HUDEP-2 (cell line): ENCODE results near the gene CORO1A.
"Not testable (repeated sequence)": the region's sequence is repeated elsewhere in the genome, so short reads cannot be mapped to it uniquely, and the experiment has no call there.

Experiments used
- DNase-seq, 76 experiments: peaks; one replicate each; lab custom pipeline; 2025; ENCODE audit not compliant: unreplicated experiment in 76 of 76; lab: John Stamatoyannopoulos, UW

CORO1A gene

DNA sequence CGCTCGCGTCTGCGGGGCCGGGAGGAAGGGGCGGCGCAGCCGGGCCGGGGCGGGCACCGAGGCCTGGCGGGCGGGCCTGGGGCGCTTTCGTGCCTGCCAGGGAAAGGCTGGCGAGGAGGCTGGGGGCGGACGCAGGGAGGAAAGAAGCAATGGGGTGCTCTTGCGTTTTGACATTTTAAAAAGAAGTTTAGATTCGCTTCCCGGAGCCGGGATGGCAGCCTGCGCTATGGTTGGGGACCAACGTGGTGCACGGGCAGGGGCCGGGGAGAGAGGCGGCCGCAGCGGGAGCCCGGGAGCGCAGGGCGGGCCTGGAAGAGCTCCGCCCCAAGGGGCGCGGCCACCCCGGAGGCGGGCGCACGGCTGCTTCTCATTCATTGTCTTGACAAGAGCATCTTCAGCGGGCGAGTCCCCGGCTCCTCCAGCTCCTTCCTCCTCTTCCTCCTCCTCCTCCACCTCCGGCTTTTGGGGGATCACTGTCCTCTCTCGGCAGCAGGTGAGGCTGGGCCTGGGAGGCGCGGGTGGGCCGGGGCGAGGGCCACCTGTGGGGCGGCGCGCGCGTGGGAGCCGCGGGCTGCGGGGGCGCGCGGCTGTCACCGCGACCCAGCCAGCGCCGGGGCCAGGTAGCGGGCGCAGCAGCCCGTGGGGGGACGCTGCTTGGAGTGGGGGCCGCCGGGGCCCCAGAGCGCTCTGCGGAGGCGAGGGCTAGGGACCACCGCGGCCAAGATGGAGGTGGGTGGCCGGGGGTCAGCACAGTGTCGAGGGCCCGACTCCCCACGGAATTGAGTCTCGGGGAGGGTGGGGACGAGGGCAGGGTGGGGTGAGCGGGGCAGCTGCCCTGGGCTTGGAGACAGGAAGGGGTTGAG lies at the start of gene CORO1A:
CORO1A (plus strand) TSS at position 370 of the 863 bp plus-strand sequence. CDS start 1,608 bp downstream, outside the sequence.
- peak in 60 of 76 experiments; percentile 3 to 69 (median 48) for DNase-seq

DNA sequence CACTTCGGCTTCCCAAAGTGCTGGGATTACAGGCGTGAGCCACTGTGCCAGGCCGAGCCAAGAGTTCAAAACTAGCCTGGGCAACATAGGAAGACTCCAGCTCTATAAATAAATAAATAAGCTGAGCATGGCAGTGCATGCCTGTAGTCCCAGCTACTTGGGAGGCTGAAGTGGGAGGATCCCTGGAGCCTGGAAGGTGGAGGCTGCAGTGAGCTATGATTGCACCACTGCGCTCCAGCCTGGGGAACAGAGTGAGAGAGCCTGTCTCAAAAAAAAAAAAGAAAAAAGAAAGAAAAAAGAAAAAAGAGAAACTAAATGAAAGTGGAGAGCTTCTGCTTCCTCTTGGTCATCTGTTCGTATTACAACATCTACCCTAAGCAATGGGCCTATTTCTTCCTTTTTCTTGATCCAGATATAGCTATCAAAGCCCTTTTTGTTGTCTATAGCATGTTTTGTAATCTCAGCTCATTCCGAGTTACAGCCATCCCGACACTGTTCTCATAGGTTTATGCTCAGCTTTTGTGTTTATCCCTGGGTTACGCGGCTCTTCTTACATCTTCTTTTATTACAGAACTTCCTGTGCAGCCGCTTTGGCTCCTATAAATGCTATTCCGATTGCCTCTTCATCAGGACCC lies 46.3 kb upstream of the CORO1A start:
- DNase-seq = no peak

DNA sequence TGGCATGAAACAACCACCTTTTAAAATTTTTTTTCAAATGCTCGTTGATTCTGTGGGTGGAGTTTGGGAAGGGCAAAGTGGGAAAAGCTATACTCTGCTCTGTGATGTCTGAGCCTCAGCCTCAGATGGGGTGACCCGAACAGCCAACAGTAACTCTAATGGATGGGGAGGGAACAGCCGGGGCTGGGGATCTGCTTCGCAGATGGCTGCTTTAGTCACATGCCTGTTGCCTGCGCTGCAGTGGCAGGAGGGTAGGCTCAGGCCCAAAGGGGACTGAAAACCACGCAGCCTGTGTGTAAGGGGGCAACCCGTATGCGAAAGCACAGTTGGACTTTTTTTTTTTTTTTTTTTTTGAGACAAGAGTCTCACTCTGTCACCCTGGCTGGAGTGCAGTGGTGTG lies 45.5 kb upstream of the CORO1A start:
- no peak for DNase-seq

DNA sequence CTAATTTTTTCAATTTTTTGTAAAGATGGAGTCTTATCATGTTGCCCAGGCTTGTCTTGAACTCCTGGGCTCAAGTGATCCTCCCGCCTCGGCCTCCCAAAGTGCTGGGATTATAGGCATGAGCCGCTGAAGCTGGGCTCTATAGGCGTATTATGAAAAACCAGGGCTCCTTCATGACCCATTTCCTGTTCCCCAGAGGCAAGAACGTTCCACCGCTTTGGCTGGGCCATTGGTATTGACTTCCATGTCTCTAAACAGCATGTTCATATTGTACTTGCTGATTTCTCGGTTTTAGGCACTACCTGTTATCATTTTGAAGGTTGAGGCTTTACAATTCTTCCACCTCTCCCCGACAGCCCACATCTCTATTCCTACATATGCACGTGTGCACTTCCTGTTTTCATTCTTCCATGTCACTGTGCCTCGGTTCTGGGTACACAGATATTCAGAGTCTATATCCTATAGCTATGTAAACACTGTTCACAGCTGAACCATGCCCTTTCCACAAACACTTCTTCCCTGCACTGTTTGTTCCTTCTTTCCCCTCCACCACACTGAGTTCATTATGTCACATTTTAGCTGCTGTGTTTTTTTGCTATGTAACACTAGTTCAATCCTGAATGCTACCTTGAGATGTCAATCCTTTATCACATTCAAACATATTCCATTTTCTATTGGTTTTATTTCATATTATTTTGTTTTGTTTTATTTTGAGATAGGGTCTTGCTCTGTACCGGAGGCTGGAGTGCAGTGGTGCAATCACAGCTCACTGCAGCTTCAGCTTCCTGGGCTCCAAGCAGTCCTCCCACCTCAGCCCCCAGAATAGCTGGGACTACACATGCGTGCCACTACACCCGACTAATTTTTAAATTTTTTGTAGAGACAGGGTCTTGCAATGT lies 43.6 kb upstream of the CORO1A start:
- no peak for DNase-seq

DNA sequence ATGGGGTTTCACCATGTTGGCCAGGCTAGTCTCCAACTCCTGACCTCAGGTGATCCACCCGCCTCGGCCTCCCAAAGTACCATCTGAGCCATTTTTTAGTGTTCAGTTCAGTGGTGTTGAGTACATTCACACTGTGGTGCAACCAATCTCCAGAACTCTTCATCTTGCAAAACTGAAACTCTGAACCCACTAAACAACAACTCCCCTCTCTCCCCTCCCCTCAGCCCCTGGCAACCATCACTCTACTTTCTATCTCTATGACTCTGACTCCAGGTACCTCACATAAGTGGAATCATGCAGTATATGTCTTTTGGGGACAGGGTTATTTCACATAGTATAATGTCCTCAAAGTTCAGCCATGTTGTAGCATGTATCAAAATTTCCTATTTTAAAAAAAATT lies 41.7 kb upstream of the CORO1A start:
- no peak for DNase-seq

DNA sequence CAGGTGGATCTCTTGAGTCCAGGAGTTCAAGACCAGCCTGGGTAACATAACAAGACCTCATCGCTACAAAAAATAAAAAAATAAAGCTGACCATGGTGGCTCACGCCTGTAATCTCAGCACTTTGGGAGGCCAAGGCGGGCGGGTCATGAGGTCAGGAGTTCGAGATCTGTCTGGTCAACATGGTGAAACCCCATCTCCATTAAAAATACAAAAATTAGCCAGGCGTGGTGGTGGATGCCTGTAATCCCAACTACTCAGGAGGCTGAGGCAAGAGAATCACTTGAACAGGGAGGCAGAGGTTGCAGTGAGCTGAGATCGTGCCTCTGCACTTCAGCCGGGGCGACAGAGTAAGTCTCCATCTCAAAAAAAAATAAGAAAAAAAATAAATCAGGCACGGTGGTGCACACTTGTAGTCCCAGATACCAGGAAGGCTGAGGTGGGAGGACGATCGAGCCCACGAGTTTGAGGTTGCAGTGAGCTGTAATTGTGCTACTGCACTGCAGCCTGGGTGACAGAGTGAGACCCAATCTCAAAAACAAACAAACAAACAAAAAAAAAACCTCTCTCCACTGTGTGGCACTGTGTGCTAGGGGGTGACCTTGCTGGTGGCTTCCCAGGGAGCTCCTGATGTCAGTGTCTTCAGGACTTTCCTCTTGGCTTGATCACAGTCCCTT lies 40.6 kb upstream of the CORO1A start:
- DNase-seq = peak in 16 of 76 experiments; percentile 1 to 26 (median 9)

DNA sequence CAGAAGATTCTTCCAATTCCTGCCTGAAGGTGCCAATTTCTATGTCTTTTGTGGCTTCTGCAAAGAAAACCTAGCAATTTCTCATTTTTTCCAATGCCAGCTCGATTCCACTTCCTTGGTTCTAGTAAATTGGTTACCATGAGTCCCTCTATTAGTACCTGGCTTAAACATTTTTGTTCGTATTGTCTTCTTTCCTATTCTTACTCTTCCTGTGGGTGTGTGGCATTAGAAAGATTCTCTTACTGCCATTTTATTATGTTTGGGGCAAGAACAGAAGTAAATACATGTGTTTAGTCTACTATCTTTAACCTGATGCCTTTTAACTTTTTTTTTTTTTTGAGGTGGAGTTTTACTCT lies 40.1 kb upstream of the CORO1A start:
- no peak for DNase-seq

DNA sequence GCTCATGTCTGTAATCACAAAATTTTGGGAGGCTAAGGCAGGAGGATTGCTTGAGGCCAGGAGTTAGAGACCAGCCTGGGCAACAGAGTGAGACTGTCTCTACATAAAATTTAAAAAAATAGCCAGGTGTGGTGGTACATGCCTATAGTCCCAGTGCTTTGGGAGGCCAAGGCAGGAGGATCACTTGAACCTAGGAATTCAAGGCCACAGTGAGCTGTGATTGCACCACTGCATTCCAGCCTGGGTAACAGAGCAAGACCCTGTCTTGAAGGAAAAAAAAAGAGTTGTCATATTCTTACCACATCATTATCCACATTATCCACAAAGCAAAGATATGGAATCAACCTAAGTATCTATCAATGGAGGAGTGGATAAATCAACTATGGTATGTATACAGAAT lies 39.4 kb upstream of the CORO1A start:
- DNase-seq = no peak

DNA sequence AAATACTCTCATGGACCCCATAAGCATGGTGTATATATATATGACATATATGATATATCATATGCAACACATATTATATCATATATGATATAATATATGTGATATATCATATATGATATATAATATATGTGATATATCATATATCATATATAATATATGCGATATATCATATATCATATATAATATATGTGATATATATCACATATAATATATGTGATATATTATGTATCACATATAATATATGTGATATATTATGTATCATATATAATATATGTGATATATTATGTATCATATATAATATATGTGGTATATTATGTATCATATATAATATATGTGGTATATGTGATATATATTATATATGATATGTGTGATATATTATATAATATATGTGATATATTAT lies 38.5 kb upstream of the CORO1A start:
- DNase-seq = no peak

DNA sequence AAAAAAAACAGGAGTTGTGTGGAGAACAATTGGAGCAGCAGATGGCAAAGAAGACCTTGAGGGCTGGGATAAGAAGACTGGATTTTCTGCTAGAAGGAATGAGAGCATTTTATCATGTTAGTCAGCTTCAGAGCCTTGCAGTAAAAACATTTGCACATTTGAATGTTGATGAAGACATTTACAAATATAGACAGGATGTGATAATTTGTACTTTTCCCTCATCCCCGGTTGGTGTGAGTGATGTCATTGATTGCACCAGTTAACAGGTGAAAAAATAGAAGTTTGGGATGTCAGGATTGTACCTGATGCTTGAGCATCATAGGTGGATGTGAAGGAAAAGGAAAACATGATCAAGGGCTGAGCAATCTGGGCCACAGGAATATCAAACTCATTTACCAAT lies 37.7 kb upstream of the CORO1A start:
- no peak for DNase-seq

DNA sequence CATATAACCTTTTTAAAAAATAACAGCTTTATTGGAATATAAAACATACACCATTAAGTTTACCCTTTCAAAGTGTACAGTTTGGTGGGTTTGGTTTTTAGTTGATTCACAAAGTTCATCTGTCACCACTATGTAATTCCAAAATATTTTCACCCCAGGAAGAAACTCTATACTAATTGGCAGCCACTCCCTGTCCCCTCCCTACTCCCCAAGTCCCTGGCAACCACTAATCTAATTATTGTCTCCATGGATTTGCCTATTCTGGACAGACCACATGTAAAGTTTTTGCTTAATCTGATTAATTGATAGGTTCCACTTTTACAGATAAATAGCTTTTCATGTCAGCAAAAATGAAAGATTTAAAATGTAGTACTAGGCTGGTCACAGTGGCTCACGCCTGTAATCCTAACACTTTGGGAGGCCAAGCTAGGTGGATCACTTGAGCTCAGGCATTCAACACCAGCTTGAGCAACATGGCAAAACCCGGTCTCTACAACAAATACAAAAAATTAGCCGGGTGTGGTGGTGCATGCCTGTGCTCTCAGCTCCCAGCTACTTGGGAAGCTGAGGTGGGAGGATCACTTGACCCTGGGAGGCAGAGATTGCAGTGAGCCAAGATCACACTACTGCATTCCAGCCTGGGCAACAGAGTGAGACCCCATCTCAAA lies 35.4 kb upstream of the CORO1A start:
- DNase-seq = no peak

DNA sequence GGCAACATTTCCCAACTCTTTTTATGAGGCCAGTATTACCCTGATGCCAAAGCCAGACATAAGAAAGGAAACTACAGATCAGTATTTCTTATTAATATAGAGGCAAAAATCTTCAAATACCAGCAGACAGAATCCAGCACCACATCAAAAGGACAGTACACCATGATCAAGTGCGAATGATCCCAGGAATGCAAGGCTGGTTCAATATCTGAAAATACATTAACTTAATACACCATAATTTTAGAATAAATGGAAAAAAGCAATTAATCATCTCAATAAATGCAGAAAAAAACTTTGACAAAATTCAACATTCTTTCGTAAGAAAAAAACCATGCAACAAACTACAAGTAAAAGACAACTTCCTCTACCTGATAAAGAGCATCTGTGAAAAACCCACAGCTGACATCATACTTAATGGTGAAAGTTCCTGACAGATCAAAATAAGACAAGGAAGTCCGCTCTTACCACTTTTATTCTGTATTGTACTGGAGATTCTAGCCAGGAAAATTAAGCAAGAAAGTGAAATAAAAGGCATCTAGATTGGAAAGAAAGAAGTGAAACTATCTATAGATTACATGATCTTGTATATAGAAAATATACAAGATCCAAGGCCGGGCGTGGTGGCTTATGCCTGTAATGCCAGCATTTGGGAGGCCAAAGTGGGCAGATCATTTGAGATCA lies 34.0 kb upstream of the CORO1A start:
- DNase-seq = no peak

DNA sequence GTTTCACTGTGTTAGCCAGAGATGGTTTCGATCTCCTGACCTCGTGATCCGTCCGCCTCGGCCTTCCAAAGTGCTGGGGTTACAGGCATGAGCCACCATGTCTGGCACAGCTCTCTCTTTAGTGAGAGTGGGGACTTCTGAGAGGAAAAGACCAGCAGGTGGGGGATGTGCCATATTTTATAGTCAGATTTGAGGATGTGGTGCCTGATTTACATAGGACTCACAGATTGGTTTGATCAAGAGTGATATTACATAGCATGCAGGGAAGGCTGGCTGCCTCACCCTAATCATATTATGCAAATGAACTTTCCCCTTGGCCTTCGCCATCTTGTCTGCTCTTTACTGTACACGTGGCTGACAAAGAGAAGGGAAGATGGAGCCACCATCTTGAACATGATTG lies 32.3 kb upstream of the CORO1A start:
- DNase-seq = no peak

DNA sequence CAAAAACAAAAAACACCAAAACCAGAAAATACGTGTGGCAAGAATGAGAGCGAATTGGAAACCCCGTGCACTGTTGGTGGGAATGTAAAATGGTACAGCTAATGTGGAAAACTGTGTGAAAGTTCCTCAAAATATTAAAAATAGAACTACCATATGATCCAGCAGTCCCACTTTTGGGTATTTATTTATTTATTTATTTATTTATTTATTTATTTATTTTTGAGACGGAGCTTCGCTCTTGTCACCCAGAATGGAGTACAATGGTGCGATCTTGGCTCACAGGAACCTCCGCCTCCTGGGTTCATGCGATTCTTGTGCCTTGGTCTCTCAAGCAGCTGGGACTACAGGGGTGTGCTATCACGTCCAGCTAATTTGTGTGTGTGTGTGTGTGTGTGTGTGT lies 30.9 kb upstream of the CORO1A start:
- DNase-seq = no peak

DNA sequence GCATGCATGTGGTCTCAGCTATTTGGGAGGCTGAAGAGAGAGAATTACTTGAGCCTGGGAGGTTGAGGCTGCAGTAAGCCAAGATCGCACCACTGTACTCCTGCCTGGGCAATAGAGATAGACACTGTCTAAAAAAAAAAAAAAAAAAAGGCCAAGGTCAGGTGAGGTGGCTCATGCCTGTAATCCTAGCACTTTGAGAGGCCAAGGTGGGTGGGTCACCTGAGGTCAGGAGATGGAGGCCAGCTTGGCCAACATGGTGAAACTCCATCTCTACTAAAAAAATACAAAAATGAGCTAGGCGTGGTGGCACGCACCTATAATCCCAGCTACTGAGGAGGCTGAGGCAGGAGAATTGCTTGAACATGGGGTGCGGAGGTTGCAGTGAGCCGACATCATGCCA lies 28.2 kb upstream of the CORO1A start:
- no peak for DNase-seq

DNA sequence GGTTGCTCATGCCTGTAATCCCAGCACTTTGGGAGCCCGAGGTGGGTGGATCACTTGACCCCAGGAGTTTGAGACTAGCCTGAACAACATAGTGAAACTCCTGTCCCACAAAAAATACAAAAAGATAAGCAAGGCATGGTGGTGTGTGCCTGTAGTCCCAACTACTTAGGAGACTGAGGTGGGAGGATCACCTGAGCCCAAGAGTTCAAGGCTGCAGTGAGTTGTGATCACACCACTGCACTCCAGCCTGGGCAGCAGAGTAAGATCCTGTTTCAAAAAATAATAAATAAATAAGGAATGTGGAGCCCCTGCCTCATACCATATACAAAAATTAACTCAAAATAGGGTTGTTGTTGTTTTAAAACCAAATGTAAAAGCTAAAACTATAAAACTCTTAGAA lies 26.2 kb upstream of the CORO1A start:
- DNase-seq = no peak

DNA sequence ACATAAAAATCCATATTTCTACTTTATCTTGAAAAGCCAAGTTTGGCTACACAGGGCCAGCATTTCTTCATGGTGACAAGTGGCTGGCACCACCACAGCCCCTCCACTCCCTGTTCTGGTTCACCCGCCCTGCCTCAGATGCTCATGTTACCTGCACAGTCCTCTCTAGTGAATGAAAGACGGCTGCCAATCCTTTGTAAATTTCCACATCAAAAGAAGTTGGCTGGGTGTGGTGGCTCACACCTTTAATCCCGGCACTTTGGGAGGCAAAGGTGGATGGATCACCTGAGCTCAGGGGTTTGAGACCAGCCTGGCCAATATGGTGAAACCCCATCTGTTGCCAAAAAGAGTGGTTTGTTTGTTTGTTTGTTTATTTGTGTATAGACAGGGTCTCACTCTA lies 19.9 kb upstream of the CORO1A start:
- DNase-seq = no peak

DNA sequence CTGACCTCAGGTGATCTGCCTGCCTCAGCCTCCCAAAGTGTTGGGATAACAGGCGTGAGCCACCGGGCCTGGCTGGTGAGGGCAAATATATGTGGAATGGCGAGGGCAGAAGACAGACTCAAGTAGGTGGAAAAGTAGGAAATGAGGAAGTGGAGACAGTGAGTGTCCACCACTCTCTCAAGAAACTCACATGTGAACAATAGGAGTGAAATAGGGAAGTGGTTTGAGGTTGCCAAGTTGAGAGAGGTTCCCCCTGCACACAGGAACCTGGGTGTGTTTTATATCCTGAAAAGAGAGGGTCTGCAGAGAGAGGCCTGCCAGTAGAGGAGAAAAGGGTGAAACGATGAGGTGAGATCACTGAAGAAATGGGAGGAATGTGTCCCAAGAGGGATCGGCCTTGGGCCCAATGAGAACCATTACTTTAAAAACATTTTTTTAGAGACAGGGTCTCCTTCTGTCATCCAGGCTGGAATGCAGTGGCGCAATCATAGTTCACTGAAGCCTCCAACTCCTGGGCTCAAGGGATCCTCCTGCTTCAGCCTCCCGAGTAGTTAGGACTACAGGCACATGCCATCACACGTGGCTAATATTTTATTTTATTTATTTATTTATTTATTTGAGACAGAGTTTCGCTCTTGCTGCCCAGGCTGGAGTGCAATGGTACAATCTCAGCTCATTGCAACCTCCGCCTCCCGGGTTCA lies 17.1 kb upstream of the CORO1A start:
- DNase-seq = no peak

DNA sequence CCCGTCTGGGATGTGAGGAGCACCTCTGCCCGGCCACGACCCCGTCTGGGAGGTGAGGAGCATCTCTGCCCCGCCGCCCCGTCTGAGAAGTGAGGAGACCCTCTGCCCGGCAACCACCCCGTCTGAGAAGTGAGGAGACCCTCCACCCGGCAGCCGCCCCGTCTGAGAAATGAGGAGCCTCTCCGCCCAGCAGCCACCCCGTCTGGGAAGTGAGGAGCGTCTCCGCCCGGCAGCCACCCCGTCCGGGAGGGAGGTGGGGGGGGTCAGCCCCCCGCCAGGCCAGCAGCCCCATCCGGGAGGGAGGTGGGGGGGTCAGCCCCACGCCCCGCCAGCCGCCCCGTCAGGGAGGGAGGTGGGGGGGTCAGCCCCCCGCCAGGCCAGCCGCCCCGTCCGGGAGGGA lies 14.7 kb upstream of the CORO1A start:
- DNase-seq = not testable (repeated sequence)
